NCI-H2227 (cell line): ENCODE data around the gene SMG9.
"Not testable (repeated sequence)": the region's sequence is repeated elsewhere in the genome, so short reads cannot be mapped to it uniquely, and the experiment has no call there.

Experiments used
- DNase-seq: peaks from one replicate; lab custom pipeline; 2025; ENCODE audit not compliant: unreplicated experiment; lab: John Stamatoyannopoulos, UW

Gene SMG9

GRCh38 chr19:43780706-43781525 lies 26.2 kb upstream of the SMG9 start, which contains the start of gene KCNN4:
Gene KCNN4, minus strand, starts transcription at chr19:43780973. Its CDS starts 112 bp downstream, at chr19:43780861.
- no peak for DNase-seq

GRCh38 chr19:43779820-43780219 lies 25.1 kb upstream of the SMG9 start:
- no peak for DNase-seq

GRCh38 chr19:43779147-43779819 lies 24.5 kb upstream of the SMG9 start:
- DNase-seq: no peak

GRCh38 chr19:43778651-43779050 lies 23.9 kb upstream of the SMG9 start:
- peak; percentile 30 for DNase-seq

- no peak for DNase-seq
Measured at GRCh38 chr19:43777163-43777695, 22.5 kb upstream of the SMG9 start.

- DNase-seq: no peak
Measured at GRCh38 chr19:43776286-43776685, 21.5 kb upstream of the SMG9 start.

GRCh38 chr19:43775299-43775890 lies 20.6 kb upstream of the SMG9 start:
- DNase-seq: no peak

GRCh38 chr19:43774940-43775258 lies 20.1 kb upstream of the SMG9 start:
- not testable (repeated sequence) for DNase-seq

GRCh38 chr19:43774103-43774939 lies 19.6 kb upstream of the SMG9 start:
- no peak for DNase-seq

- DNase-seq: no peak
Measured at GRCh38 chr19:43773725-43774102, 19.0 kb upstream of the SMG9 start.

GRCh38 chr19:43769256-43769655 lies 14.5 kb upstream of the SMG9 start:
- no peak for DNase-seq

GRCh38 chr19:43768273-43769050 lies 13.7 kb upstream of the SMG9 start:
- no peak for DNase-seq

- DNase-seq: no peak
Measured at GRCh38 chr19:43767818-43768217, 13.1 kb upstream of the SMG9 start.

- no peak for DNase-seq
Measured at GRCh38 chr19:43767316-43767715, 12.6 kb upstream of the SMG9 start.

GRCh38 chr19:43766755-43767043 lies 11.9 kb upstream of the SMG9 start:
- DNase-seq: no peak

- DNase-seq: no peak
Measured at GRCh38 chr19:43765109-43765876, 10.5 kb upstream of the SMG9 start.

- DNase-seq: not testable (repeated sequence)
Measured at GRCh38 chr19:43764684-43765083, 9.9 kb upstream of the SMG9 start.

- no peak for DNase-seq
Measured at GRCh38 chr19:43763473-43763939, 8.7 kb upstream of the SMG9 start.

- no peak for DNase-seq
Measured at GRCh38 chr19:43762814-43763213, 8.1 kb upstream of the SMG9 start.

GRCh38 chr19:43760941-43761340 lies 6.2 kb upstream of the SMG9 start:
- DNase-seq: no peak
